Kidney epithelial cell (primary cell): Measurements from ENCODE around the gene PGRMC2. TPM values are rescaled to one million over a fixed set of nuclear protein-coding genes. Genes with fewer than 3 reads are reported as not detected.

Source experiments
- DNase-seq: peaks from one replicate; pipeline ENCODE4 v3.0.0-alpha.2; 2010; ENCODE audit warnings: low read depth
- H3K27me3 ChIP-seq: 2 replicates; pipeline ENCODE4 v1.6.0; 2011; ENCODE audit warnings: low read length; ENCODE audit not compliant: control insufficient read depth, insufficient read depth
- H3K36me3 ChIP-seq: 2 replicates; pipeline ENCODE4 v1.5.1; 2011; ENCODE audit warnings: low read length; ENCODE audit not compliant: control insufficient read depth, insufficient read depth
- H3K4me3 ChIP-seq: 2 replicates; pipeline ENCODE4 v1.5.1; 2011; ENCODE audit warnings: low read depth, mild to moderate bottlenecking, control low read depth, low read length
- total RNA-seq: library from RNA; depleted of rRNA; stranded (reverse); fragments of >200 nt; gene quantifications from 2 replicates; pipeline ENCODE4 v1.2.3, GENCODE V29; 2015
- TF ChIP-seq, protein P1 (sequence below): IDR thresholded peaks from 2 replicates; pipeline ENCODE4 v1.5.1; 2011; ENCODE audit warnings: mild to moderate bottlenecking, moderate library complexity, low read length, control low read depth, inconsistent platforms; ENCODE audit not compliant: insufficient read depth, poor library complexity, severe bottlenecking

Gene PGRMC2
- total RNA-seq, 1 donor from 2014 or later: 29.6 TPM

DNA sequence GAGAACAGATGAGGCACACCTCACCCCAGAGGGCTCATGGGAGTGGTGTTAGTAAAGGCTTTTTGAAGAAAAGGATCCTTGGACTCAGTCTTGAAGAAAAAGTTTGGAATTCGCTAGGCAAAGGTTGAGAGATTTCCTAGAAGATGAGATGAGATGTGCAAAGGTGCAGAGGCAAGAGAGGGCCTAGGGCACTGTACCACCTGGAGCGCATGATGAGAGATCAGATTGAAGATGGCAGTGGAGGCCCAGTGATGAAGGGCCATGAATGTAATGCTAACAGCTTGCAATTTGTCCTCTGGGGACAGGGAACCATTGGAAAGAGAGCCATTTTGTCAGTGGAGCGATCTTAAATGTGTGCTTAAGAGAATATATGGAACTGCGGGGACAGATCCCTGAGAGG lies 45.0 kb downstream of the PGRMC2 start:
- TF ChIP-seq, protein P1, sequence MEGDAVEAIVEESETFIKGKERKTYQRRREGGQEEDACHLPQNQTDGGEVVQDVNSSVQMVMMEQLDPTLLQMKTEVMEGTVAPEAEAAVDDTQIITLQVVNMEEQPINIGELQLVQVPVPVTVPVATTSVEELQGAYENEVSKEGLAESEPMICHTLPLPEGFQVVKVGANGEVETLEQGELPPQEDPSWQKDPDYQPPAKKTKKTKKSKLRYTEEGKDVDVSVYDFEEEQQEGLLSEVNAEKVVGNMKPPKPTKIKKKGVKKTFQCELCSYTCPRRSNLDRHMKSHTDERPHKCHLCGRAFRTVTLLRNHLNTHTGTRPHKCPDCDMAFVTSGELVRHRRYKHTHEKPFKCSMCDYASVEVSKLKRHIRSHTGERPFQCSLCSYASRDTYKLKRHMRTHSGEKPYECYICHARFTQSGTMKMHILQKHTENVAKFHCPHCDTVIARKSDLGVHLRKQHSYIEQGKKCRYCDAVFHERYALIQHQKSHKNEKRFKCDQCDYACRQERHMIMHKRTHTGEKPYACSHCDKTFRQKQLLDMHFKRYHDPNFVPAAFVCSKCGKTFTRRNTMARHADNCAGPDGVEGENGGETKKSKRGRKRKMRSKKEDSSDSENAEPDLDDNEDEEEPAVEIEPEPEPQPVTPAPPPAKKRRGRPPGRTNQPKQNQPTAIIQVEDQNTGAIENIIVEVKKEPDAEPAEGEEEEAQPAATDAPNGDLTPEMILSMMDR: no peak
- Histone ChIP-seq H3K27me3 (no peaks in the 10 kb centered on the region), H3K4me3 (no peak overlapping the region)

DNA sequence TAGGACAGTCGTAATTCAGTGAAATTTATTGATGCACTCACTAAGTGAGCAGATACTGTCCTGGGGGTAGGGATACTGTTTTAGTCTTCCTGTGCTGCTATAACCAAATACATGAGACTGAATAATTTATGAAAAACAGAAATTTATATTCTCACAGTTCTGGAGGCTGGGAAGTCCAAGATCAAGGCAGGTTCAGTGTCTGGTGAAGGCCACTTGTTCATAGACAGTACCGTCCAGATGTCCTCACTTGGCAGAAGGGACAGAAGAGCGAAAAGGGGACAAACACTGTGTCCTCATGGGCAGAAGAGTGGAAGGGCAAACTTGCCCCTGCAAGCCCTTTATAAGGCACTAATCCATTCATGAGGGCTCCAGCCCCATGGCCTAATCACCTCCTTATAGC lies 45.6 kb downstream of the PGRMC2 start:
- TF ChIP-seq, protein P1: no peak
- no peak overlapping the region for H3K4me3 ChIP-seq
- no peak for DNase-seq
- no peaks in the 10 kb centered on the region for H3K36me3 ChIP-seq
- no peaks in the 10 kb centered on the region for H3K27me3 ChIP-seq

More for the DNA sequence above, 45.0 kb downstream of the PGRMC2 start:
- DNase-seq: no peak
- H3K36me3 ChIP-seq: no peaks in the 10 kb centered on the region

DNA sequence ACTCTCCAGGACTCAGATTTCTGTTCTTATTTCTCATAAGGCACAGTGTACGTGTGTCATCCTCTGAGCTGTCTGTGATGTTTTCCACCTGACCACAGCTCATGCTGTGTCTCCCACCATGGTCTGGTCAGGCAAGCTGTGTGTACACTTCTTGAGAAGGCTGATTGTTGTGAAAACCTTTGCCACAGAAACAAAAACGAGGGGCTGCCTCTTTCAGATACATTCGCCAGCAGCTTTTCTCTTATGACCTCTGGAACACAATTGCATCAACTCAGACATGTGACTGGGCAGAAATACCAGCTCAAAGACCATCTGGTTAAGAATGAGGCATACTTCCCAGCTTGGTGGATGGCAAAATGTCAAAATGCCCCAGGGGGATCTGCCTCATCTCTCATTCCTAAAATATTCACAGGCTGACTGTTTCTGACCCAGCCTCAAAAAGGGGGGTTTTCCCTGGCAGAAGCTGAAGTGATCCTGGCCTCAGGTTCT lies 46.1 kb downstream of the PGRMC2 start:
- no peaks in the 10 kb centered on the region for H3K36me3 ChIP-seq
- no peaks in the 10 kb centered on the region for H3K27me3 ChIP-seq
- peak; percentile 73 for DNase-seq
- no peak overlapping the region for H3K4me3 ChIP-seq
- TF ChIP-seq, protein P1: no peak

DNA sequence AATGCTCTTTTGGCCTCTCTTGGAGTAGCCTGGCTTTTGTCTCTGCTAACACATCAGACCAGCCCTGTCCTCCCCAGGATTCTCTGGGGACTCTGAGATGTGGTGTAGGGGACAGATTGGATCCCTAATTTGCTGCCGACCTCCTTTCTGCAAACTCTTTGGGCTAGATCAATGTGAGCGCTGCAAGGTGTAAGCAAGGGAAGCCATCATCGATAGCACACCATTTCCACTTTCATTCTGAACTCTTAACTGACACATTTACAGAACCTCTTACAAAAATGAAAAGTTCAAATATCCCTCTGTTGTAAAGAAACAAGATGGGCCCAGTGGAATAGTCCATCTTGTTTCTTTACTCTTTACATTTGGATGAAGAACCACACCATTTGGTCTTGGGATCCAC lies 46.6 kb downstream of the PGRMC2 start:
- H3K4me3 ChIP-seq: no peak overlapping the region
- no peaks in the 10 kb centered on the region for H3K27me3 ChIP-seq

DNA sequence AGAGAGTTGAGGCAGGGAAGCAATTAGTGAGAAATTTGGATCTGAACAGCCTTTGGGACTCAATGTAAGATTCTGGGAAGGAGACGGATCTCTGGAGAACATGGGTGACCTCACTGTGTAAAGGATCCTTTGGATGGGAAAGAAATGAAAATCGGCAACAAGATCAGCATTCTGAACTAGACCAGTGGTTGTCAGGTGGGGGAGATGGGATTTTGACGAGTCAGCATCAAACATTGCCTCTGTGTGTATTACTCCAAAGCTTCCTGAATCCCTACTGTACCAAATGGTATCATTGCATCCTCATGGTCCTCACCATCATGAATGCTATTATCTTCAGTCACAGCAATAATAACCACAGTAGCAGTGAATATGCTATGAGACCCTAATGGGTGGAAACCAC lies 52.8 kb downstream of the PGRMC2 start:
- no peaks in the 10 kb centered on the region for H3K36me3 ChIP-seq
- no peaks in the 10 kb centered on the region for H3K27me3 ChIP-seq
- TF ChIP-seq, protein P1: no peak
- no peak for DNase-seq
- H3K4me3 ChIP-seq: no peak overlapping the region

More for the DNA sequence above, 46.6 kb downstream of the PGRMC2 start:
- TF ChIP-seq, protein P1: no peak
- DNase-seq: no peak
- H3K36me3 ChIP-seq: no peaks in the 10 kb centered on the region

DNA sequence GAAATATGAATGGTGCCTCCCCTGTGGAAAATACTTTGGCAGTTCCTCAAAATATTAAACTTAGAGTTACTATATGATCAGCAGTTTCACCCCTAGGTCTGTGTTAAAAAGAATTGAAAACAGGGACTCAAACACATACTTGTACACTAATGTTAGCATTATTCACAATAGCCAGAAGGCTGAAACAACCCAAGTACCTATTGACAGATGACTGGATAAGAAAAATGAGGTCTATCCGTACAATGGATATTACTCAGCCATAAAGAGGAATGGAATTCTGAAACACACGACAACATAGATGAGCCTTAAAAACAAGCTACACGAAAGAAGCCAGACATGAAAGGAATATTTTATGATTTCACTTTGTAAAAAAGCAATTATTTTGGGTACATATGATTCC lies 54.9 kb downstream of the PGRMC2 start:
- Histone ChIP-seq H3K27me3 (no peaks in the 10 kb centered on the region), H3K4me3 (no peak overlapping the region), H3K36me3 (no peaks in the 10 kb centered on the region)
- TF ChIP-seq, protein P1: no peak
- no peak for DNase-seq
